ENCODE results near the gene BNIP5.
"Not testable (repeated sequence)": the region's sequence is repeated elsewhere in the genome, so short reads cannot be mapped to it uniquely, and the experiment has no call there.

The BNIP5 gene

DNA sequence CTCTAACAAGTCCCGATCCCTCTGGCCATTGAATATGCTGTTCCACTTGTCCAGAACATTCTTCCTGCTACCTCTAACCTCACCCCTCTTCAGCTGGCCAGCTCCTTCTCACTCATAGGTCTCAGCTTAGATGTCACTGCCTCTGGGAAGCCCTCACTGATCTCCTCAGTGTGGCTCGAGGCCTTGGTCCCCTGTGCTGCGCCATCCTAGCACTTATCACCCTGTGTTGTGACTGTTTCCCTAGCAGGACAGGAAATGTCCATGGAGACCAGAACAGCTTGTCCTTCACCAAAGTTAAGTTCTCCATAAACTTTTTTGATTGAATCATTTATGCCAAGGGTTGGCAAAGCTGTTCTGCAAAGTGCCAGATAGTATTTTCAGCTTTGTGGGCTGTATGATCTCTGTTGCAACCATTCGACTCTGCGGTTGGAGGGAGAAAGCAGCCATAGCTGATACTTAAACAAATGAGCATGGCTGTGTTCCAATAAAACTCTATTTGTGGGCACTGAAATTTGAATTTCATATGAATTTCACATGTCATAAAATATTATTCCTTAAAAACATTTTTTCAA lies 6.5 kb upstream of the BNIP5 start:
- DNase-seq (ENCODE audit: low spot score), result no peak

DNA sequence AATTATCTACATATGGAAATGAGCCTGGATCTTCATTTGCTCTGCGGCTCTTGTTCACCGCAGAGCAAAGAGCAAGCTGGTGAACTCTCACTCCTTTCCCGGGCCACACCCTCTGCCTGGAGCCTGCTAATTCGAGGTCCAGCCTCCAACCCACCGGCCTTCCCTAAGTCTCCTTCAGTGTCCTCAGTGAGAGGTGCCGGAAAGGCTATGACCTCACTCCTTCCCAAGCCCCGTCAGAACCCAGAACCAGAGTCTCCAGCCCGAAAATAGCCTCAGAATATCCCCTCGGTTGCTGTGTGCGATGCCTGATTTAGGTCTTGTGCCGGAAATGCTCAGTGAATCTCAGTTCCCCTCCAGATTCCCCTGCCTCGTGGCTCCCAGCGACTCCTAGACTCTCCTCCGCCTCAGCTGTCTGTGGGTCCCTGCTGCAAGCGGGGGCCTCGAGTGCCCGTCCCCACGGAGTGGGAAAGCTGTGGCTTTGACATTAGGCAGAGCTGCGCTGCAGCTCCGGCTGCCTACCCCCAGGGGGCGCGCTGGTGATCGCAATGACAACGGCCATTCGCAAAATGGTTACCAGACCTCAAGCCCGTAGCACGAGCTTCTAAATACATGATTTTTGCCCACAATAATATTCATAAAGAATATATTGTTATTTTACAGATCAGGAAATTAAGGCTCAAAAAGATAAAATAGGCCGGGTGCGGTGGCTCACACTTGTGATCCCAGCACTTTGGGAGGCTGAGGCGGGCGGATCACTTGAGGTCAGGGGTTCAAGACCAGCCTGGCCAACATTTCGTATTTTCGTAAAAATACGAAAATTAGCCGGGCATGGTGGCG lies 4.1 kb upstream of the BNIP5 start:
- DNase-seq (ENCODE audit: low spot score), result peak; percentile 78

DNA sequence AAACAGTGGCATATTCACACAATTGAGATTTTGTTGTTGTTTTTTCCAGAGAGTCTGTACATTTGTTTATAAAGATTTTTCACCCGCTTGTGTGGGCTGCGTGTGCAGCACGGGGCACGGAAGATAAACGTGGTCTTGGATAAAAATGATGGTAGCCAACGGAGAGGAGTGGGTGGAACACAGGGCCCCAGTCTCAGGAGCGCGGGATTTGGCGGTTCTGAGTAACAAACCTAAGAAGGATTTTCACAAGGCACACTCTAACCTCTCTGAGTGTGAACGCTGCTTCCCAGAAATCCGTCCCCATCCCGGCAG lies 3.6 kb upstream of the BNIP5 start:
- no peak for DNase-seq (ENCODE audit: low spot score)

DNA sequence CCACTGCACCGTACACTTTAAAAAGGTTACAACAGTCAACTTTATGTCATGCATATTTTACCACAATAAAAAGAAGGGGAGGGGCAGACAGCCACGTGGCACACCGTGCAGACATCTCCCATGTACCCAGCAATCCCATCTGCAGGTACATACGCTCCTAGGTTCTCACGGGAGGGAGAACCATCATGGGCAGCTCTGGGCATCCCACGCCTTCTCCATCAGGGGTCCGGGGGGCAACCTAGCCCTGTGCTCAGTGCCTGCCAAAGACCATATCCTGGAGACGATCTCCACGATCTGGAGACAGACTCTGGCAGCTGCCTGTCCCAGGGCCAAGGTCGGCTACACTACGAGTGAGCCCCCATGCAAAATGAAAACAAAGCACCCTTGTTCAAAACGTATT lies 2.5 kb upstream of the BNIP5 start:
- DNase-seq (ENCODE audit: low spot score), result no peak

DNA sequence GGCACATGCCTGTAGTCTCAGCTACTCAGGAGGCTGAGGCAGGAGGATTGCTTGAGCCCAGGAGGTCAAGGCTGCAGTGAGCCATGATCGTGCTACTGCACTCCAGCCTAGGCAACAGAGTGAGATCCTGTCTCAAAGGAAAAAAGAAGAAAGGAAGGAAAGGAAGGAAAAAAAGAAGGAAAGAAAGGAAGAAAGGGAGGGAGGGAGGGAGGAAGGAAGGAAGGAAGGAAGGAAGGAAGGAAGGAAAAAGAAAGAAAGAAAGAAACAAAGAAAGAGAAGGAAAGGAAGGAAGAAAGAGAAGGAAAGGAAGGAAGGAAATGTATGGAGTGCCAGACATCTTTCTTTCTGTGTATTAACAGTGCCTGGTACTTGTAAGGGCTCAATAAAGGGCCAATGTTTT lies 1.5 kb upstream of the BNIP5 start:
- DNase-seq (ENCODE audit: low spot score), result not testable (repeated sequence)

DNA sequence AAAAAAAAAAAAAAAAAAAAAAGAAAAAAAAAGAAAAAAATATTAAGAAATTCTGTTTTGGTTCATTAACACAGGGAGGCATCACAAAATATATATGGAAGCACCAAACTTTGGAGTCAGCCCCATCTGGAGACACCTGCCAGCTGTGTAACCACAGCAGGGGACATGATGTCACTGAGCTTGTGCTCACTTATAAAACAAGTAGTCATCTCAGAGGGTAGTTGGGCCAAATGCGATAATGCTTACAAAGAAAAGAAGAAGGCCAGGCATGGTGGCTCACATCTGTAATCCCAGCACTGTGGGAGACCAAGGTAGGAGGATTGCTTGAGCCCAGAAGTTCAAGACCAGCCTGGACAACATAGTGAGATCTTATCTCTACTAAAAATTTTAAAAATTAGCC lies 1.1 kb upstream of the BNIP5 start:
- no peak for DNase-seq (ENCODE audit: low spot score)

DNA sequence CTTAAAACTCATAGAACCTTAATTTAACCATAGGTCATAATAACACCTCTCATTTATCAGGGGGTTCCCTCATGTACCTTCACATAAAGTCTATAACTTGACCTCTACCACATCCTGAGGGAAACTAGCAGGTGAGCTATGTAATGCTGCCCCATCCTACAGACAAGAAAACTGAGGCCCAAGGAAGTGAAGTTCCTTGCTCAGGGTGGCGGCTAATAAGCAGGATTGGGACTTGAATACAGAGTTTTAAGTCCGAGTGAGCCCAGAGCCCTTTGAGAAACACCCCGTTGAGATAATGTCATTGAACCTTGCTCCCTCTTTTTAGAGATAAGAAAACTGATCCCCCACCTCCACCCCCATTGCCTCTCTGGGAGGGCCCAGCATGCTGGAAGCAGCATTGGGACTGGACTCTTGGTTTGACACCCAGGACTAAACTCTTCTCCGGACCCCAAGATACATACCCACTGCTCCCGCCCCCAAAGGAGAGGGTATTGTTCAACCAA lies 429 bp downstream of the BNIP5 start:
- no peak for DNase-seq (ENCODE audit: low spot score)

DNA sequence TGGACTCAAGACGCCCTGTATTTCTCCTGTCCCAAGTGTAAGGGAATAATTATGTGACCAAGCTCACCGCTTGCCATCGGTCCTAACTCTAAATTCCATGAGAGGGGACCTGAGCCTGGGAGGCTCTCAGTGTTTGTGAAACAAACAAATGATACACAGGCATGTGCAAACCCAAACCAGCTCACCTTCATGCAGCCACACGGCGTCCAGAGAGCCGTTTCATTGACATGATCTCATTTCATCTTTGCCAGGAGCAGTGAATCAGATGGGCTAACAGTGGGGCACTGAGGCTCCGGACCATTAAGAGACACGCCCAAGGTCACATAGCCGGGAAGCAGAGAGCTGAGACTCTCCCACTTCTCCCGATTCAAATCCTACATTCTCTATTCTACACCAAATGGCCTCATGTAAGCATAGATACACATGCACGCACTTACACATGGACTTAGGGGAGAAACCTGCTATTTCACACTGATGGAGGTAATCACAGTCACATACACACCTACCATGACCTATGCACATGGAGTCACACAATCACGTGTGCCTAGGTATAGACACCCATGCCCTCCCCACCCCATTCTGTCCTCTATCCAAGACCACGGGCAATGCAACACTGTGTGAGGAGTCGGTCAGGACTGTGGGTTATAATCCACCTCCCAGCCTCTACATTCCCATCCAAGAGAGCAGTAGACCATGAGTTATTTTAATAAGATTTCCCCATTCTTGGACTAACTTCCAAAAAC lies 1.1 kb downstream of the BNIP5 start:
- no peak for DNase-seq (ENCODE audit: low spot score)

DNA sequence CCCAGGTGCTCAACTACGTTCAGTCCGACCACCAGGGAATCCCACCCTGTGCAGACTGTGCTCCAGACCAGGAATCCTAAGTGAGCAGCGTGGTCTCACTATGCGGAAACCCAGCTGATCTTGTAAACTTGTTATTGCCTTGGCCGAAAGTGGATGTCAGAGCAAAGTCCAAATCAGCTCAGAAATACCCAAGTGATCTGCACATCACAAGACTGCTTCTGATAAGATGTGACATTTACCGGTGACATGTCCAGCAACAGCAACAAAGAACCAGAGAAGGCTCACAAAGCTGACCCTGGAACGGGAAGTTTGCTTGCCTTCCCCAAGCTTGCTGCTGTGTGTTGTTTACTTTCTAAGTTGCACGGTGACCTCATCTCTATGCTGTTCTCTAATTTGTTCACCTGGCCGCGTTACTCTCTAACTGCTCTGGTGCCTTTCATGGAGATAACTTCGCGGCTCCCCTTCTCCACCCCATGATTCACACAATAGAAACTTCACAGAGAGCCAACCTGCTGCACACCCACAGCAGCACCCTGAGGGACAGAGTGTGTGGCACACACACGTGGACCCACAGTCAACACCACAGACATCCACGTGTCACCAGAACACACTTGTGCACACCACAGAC lies 1.7 kb downstream of the BNIP5 start:
- DNase-seq (ENCODE audit: low spot score), result no peak

DNA sequence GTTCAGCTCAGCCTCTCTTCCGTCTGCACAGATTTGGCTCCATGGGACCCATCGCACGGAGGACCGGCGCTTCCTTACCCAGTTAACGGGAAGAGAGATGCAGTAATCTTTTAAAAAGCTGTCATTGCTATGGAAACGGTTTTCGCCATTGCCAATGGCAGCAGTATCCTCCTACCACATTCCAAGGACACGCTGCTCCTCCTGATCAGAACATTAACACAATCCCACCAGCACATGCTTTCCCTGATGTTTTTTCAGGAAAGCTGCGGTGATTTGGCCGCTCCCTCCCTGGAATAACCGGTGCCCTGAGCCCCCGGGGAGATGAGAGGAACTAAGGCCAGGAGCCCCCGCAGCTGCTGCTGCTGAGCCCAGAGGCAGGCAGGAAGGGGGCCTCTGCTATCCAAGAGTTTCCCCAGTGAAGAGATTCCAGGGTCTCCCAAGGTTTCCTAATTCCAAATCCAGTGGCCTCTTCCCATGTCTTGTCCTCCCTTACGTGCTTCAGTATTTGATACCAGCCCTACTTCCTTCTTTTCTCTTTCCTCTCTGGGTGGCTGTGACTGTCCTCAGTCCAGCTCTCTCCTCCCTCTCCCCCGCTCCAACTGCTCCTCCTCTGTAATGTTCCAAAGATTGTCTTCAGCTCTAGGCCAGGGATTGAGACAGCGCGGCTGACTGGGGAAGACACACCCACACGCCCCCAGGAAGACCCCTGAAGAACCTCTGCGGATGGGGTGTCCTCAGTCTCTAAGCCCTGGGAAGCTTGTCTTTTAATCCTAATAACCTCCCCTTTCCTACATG lies 2.6 kb downstream of the BNIP5 start:
- no peak for DNase-seq (ENCODE audit: low spot score)

DNA sequence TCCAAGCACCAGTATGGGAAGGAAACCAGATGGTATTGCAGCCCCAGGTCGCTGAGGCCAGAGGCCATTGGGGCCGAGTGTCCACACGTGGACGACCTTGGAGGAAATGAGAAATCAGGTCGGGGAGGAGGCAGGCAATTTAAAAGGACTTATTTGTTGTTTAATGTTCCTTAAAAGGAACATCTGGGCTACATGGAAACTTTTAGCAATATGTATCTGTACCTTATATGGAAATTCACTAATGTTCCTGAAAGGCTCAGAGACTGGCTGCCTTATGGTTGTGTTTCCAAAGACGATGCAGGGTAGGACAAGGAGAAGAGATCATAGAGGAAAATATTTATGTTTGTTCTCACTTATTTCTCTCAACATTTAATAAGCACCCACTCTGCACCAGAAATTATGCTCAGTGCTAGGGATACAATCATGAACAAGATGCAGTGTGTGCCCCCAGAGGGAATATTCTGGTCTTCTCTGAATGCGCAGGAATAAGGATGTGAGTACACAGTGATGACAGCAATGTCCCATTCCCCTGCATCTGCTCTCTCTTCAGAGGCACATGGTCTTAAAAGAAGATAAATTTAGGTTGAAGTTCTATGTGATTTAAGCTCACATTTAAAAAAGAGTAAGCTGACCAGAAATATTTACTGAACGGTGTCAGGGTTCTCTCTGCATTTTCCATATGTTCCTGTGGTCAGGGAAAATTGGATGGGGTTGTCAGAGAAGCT lies 3.4 kb downstream of the BNIP5 start:
- no peak for DNase-seq (ENCODE audit: low spot score)

DNA sequence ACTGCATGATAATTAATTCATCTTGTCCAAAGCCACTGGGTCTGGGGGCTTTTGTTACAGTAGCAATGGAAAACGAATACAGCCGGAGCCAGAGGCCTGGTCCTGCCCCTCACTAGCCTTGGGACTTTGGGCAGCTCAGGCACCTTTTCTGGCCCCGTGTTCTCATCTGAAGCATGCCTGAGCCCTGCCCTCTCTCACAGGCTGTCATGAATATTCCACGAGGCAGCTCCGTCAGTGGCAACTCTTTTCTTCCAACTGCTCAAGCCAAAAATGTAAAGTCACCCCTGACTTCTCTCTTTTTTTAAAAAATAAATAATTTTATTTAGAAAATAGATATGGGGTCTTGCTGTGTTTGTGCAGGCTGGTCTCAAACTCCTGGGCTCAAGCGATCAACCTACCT lies 5.3 kb downstream of the BNIP5 start:
- DNase-seq (ENCODE audit: low spot score), result no peak

DNA sequence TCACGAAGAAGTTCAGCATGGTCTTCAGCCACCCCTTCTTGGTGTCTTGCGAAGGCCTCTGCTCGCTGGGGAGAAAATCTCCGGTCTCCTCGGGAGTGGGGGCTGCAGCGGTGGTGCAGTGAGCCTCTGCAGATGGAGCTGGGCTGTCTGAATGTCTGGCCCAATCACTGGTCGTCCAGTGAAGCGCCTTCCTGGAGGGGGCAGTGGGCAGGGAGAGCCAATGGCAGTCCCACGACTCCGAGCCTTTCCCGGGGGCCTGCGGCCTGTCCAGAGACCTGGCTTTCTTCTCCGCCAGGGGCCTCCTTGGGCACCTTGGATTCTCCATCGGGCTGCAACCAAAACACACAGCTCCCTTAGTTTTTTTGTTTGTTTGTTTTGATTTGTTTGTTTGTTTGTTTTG lies 6.3 kb downstream of the BNIP5 start:
- no peak for DNase-seq (ENCODE audit: low spot score)

DNA sequence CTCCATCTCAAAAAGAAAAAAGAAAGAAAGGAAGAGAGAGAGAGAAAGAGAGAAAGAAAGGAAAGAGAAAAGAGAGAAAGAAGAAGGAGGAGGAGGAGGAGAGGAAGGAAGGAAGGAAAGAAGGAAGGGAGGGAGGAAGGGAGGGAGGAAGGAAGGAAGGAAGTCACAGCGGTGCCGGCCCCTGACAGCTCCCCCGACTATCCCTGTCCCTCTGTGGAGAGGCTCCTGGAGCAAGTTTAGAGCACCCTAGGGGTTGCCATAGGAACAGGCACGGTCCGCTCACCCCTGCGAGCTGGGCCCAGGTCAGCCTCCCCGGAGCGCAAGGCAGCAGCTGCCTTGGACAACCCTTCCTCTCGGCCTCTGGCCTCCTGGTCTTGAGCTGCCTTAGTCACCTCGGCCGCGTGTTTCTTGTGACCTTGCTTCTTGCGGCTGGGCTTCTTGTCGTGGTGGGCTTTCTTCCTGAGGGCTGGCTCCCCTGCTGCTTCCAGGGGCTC lies 6.8 kb downstream of the BNIP5 start:
- DNase-seq (ENCODE audit: low spot score), result no peak

DNA sequence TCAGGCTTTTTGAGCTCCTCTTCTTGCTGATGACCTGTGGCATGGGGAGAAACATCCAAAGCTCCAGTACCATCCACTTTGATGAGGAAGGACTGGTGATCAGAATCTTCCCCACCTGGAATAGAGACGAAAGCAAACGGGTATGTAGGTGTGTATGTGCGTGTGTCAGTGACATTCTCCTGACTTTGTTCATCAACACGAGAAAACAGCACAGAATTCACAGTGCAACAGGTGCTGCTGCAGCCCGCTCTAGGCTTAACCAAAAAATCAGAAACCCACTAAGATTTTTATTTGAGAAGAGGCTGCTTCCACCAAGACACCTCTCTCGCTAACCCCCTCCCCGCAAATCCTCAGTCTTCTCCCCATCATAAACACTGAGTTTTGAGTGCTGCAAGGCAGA lies 8.1 kb downstream of the BNIP5 start:
- DNase-seq (ENCODE audit: low spot score), result no peak

DNA sequence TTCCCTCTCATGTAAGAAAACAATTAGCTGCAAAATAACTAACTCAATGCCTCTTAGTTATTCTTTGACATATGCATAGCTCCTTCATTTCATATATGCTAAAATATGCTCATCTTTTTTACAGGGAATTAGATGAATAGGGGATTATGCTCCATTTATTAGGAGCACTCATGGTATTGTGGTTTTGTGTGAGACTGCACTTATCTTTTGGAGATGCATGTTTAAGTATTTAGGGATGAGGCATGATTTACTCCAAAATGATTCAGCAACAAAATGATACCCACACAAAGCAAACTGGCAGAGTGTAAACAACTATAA lies 8.8 kb downstream of the BNIP5 start:
- no peak for DNase-seq (ENCODE audit: low spot score)

DNA sequence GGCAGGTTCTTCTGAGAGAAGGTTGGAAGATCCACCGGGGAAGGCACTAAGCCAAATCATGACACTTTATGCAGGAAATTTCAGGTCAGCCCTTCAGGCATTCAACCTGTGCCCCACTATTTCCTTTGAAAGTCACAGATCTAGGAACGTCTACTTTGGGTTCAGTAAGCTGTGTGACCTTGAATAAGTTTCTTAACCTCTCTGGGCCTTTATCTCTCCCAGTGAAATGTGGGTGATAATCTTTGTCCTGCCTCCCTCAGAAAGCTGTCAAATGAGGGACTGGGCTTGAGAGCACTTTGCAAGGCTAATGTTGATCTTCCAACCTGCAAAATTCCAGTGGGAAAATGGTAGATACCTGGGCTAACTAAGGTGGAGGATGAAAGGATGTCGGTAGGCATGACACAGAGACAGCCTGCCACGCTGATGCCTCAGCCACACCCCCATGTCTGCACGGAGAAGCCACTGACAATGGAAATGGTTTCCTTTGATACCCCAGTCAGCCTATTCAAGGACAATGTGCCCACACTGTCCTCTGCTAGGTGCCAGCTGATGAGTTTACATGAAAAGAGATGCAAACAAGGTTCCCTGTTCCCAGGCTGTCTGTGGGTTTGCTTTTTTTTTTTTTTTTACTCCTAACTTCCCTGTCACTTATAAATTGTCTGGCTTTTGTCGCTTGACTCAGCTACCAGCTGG lies 9.3 kb downstream of the BNIP5 start:
- DNase-seq (ENCODE audit: low spot score), result no peak

DNA sequence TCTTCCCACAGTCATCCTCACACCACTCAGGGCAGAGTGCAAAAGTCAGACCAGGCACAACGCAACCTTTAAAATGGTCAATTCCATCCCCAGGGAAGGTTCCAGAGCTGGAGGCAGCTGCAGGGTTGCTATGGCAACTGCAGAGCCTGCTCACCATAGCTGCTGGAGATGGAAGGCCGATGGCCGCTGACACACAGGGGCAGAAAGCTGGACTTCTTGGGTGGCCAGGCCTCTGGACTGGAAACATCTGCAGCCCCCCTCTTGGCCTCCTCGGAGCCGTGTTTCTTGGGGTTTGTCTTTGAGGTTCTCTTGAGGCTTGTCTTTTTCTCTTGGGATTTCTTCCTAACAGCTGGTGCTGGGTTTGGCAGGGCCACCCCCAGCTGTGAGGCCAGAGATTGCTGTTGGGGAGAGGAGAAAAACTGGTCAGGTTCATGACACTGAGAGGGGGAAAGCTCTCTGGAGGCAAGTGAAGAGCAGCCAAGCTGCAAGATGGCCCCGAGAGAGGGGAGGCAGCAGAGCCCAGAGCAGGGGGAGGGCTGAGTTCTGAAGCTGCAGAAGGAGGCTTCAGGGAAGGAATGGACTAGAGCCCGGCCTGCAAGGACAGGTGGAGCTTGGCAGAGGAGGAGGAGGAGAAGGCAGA lies 10.2 kb downstream of the BNIP5 start:
- no peak for DNase-seq (ENCODE audit: low spot score)

DNA sequence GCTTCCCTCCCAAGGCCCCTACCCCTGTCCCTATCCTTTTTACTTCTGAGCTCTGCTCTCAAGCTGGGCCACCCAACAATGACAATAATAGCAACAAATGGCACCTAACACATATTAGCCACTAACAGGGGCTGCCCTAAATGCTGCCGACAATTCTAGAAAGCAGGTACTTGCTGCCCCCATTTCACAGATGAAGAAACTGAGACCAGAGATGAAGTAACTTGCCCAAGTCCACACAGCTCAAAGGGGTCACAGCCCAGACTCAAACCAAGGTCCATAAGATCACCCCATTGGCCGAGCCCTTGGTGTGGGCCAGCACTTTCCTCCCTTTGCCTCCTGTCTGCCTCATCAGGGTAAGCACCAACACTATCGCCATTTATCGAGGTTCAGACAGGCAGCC lies 12.0 kb downstream of the BNIP5 start:
- DNase-seq (ENCODE audit: low spot score), result no peak

DNA sequence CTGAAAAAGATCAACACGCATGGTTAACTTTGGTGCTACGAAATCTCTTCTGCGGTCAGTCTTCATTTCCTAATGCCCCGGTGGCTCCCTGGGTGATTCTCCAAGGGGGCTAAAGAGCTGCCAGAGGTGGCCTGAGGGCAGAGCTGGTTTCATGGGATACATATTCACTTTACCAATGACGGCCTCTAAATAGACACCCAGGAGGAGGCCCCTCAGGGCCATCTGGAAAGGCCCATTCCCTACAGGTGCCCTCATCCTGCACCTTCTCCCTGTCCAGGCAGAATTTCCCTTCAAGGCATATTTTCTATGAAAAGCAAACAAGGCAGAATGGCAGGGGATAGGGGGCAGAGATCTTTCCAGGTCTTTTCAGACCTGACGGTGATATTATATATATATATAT lies 12.5 kb downstream of the BNIP5 start:
- DNase-seq (ENCODE audit: low spot score), result no peak

All from AG08395 (cell line).